SK-N-MC (cell line): ENCODE data around the gene MPRIP.

ENCODE experiments used
- EZH2 ChIP-seq: fragments of 200-600 bp; sonication (generic); IDR thresholded peaks from one replicate; pipeline ENCODE4 v1.6.1; 2017; ENCODE audit warnings: antibody characterized with exemption
- FOXP2 ChIP-seq: optimal IDR thresholded peaks from 2 replicates; pipeline ENCODE3; 2011; ENCODE audit warnings: mild to moderate bottlenecking, moderate library complexity; ENCODE audit not compliant: insufficient read depth; ENCODE audit errors: extremely low read length, control extremely low read depth
- POLR2AphosphoS5 ChIP-seq: IDR thresholded peaks from 2 replicates; pipeline ENCODE4 v1.6.1; 2012; ENCODE audit warnings: mild to moderate bottlenecking, low read depth, low read length, borderline replicate concordance

- TF ChIP-seq POLR2AphosphoS5 = no peak
- TF ChIP-seq EZH2 = no peak
- no peak for TF ChIP-seq FOXP2
These were observed 141.5 kb downstream of the MPRIP start for GRCh38 chr17:17183744-17184143.
